Left renal pelvis (tissue), 4 donors: ENCODE measurements around the gene ZMYND8. TPM values are rescaled to one million over a fixed set of nuclear protein-coding genes. Genes with fewer than 3 reads are reported as not detected.
"Not testable (repeated sequence)": the region's sequence is repeated elsewhere in the genome, so short reads cannot be mapped to it uniquely, and the experiment has no call there.

Experiments
- DNase-seq, 4 donors: peaks; one replicate each; pipeline ENCODE4 v3.0.0-alpha.2; 2013; ENCODE audit warnings: low read depth in 4 of 4, low spot score in 3 of 4
- polyA plus RNA-seq, 4 donors: library from polyadenylated mRNA; unstranded; fragments of 120-200 nt; gene quantifications; one replicate each; pipeline ENCODE4 v1.2.1, GENCODE V29; 2013; ENCODE audit not compliant: insufficient read length in 4 of 4

The ZMYND8 gene
- polyA plus RNA-seq, 4 donors, result 35.3 to 45.0 (median 42.8) TPM

DNA sequence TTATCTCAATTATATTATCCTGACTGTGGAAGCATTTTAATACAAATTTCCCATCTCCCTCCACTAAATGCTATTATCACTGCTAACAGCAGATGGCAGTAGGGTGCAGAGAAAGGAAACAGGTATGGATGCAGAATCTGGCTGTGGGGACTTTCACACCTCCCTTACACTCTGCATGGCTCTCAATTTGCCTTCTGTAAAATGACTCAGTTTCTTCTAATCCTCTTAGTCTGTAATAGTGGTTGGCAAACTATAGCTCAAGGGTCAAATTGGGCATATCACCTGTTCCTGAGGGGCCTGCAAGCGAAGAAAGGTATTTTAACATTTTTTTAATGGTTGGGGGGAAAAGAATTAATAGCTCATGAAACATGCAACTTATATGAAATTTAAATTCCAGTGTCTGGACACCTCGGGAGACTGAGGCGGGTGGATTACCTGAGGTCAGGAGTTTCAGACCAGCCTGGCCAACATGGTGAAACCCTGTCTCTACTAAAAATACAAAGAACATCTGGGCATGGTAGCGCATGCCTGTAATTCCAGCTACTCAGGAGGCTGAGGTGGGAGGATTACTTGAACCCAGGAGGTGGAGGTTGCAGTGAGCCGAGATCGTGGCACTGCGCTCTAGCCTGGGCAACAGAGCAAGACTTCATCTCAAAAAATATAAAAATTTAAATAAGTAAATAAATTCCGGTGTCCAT lies 83.5 kb downstream of the ZMYND8 start:
- DNase-seq, result peak in 3 of 4 donors; percentile 43 to 57 (median 47)

DNA sequence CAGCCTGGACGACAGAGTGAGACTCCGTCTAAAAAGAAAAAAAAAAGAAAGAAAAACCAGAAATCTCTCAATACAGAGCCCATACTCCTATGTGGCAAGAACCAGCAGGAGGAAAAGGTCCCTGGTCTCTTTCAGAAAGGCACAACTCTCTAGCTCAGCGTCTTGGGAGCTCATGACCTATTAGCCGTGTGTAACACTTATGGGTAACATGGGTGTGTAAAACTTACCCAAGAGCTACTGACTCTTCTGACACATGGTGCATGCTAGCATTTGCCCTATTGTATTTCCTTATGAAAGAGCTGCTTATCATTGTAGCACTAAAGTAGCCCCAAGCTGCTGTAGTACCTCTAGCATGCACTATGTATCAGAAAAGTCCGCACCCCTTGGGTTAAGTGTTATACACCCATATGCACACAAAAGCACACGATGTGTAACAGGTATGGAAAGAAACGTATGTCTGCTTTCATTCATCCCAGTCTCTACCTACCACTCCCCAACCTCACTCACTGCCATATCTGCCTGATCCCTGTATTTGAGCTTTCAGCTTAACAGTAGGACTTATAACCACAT lies 85.4 kb downstream of the ZMYND8 start:
- DNase-seq, result no peak

GRCh38 chr20:47269309-47270165 lies 87.0 kb downstream of the ZMYND8 start:
- no peak for DNase-seq

GRCh38 chr20:47267621-47268020 lies 88.9 kb downstream of the ZMYND8 start:
- DNase-seq, result no peak

GRCh38 chr20:47266847-47267515 lies 89.5 kb downstream of the ZMYND8 start:
- no peak for DNase-seq

GRCh38 chr20:47265984-47266383 lies 90.5 kb downstream of the ZMYND8 start:
- DNase-seq, result no peak

GRCh38 chr20:47265214-47265613 lies 91.3 kb downstream of the ZMYND8 start:
- DNase-seq, result no peak

DNA sequence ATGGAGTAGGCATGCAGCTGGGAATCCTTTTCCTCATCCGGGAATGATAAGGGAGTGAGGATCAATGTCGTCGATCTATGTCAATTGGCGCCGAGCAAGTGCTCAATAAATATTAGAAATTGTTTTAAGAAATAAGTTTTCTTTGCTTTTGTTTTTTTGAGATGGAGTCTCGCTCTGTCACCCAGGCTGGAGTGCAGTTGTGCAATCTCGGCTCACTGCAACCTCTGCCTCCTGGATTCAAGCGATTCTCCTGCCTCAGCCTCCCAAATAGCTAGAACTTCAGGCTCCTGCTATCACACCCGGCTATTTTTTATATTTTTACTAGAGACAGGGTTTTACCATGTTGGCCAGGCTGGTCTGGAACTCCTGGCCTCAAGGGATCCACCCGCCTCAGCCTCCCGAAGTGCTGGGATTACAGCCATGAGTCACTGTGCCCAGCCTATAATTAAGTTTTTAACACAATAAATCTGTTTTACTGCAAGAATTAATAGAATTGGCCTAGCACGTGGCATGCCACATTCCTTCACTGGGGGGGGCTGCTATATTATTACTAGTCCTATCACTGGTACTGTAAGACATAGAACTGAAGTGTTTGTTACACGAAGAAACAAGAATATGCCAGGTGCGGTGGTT lies 92.2 kb downstream of the ZMYND8 start:
- DNase-seq, result not testable (repeated sequence)

- no peak for DNase-seq
These were observed 92.9 kb downstream of the ZMYND8 start for GRCh38 chr20:47263465-47264084.

GRCh38 chr20:47263080-47263464 lies 93.4 kb downstream of the ZMYND8 start:
- no peak for DNase-seq

GRCh38 chr20:47262365-47263013 lies 94.0 kb downstream of the ZMYND8 start:
- DNase-seq, result no peak

- no peak for DNase-seq
These were observed 94.5 kb downstream of the ZMYND8 start for GRCh38 chr20:47262008-47262364.

DNA sequence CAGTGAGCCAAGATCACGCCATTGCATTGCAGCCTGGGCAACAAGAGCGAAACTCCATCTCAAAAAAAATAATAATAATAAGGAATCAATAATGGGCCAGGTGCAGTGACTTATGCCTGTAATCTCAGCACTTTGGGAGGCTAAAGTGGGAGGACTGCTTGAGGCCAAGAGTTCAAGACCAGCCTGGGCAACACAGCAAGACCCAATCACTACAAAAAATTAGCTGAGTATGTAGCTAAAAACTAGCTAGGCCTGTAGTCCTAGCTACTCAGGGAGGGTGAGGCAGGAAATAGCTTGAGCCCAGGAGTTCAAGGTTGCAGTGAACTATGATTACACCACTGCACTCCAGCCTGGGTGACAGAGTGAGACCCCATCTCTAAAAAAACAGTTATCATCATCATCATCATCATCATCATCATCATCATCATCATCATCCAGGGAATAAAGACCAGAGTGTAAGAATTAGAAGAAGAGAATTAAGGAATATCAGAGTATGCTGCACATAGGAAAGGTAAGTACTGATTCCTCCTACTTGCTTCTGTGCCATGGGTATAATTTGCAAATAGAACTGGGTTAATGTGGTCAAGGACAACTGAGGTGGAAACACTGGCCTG lies 95.2 kb downstream of the ZMYND8 start:
- not testable (repeated sequence) for DNase-seq

GRCh38 chr20:47260540-47261126 lies 95.9 kb downstream of the ZMYND8 start:
- not testable (repeated sequence) for DNase-seq

GRCh38 chr20:47258745-47259695 lies 97.5 kb downstream of the ZMYND8 start:
- no peak for DNase-seq

- DNase-seq, result no peak
These were observed 98.7 kb downstream of the ZMYND8 start for GRCh38 chr20:47257771-47258170.

- no peak for DNase-seq
These were observed 99.2 kb downstream of the ZMYND8 start for GRCh38 chr20:47257256-47257655.
